T-helper 17 cell (primary cell): ENCODE results near the gene ME3. TPM values are rescaled to one million over a fixed set of nuclear protein-coding genes. Genes with fewer than 3 reads are reported as not detected.
A peak's percentile ranks its signal among the peaks of the same experiment; 100 is the strongest.
"Not testable (repeated sequence)": the region's sequence is repeated elsewhere in the genome, so short reads cannot be mapped to it uniquely, and the experiment has no call there.

Source experiments
- ATAC-seq: fragments of 150-1000 bp; cut with Tn5 transposase; 2 replicates; pipeline ENCODE4 v1.10.0; 2021; ENCODE audit warnings: mild to moderate bottlenecking, moderate library complexity
- DNase-seq, 3 donors: peaks; one replicate each; pipeline versions ENCODE4 v3.0.0 to v3.0.0-alpha.2; 2020 to 2021
- H3K9me3 ChIP-seq: one replicate; pipeline ENCODE4 v1.7.0; 2013; ENCODE audit warnings: low read length, mild to moderate bottlenecking; ENCODE audit not compliant: control insufficient read depth, poor library complexity, severe bottlenecking
- H3K27ac Mint-ChIP-seq: one replicate; pipeline ENCODE4 v1.8.0; 2022; ENCODE audit warnings: mild to moderate bottlenecking, moderate library complexity, mixed read lengths
- H3K27me3 Mint-ChIP-seq: one replicate; pipeline ENCODE4 v1.8.0; 2022; ENCODE audit warnings: mixed read lengths
- H3K36me3 Mint-ChIP-seq: one replicate; pipeline ENCODE4 v1.8.0; 2022; ENCODE audit warnings: low read depth, mixed read lengths
- H3K4me1 Mint-ChIP-seq: one replicate; pipeline ENCODE4 v1.8.0; 2022; ENCODE audit warnings: mild to moderate bottlenecking, mixed read lengths
- H3K4me3 Mint-ChIP-seq: one replicate; pipeline ENCODE4 v1.8.0; 2022; ENCODE audit warnings: mild to moderate bottlenecking, moderate library complexity, mixed read lengths
- total RNA-seq, 4 donors: library from RNA in 2 of 4; stranded (reverse) in 2 of 4; gene quantifications; one replicate each; pipeline ENCODE4 v1.2.3 and lab custom pipeline; 2022 to 2026

ME3 gene
- total RNA-seq, 2 donors from 2014 or later: 2.7 to 3.3 TPM

DNA sequence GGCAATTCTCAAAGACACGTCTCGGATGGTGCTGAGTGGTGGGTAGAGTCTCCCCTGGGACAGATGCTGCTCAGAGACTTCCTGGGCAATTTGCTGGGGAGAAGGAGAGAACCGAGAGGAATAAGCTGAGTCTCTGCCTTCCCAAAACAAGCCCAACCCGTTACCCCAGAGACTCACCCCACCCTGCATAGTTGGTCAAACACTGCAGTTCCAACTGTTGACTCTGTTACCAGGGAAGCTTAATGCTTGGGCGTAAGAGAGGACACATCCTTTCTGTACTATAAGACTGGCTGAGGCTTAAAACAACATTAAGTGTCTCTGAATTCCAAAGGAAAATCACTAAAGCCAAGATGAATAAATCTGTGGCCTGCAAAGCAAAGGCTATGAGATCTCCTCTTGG, 229.6 kb downstream of the ME3 start:
- ATAC-seq (no peak), DNase-seq (no peak)
- no peaks in the 10 kb centered on the region for H3K27me3 Mint-ChIP-seq
- no peak overlapping the region for H3K27ac Mint-ChIP-seq
- H3K4me1 Mint-ChIP-seq: no peaks in the 10 kb centered on the region
- H3K9me3 ChIP-seq: no peaks in the 10 kb centered on the region
- no peaks in the 10 kb centered on the region for H3K36me3 Mint-ChIP-seq
- H3K4me3 Mint-ChIP-seq: no peak overlapping the region

DNA sequence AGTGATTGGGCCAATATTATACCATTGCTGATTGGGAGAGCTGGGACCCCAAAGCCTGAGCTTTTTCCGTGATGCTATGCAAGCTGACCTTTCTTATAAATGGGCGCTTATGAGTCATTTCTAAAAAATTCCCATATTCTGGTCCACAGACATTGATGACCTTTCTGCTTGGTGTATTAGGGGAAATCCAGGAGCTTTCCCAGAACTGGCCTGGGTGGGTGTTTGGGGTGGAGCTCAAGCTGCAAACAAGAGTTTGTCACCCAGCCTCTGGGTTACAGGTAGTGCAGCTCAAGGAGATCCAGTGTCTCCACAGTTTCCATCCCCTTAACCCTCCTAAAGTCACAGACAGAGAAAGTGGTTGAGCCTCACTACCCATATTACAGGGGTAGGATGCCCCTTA, 230.0 kb downstream of the ME3 start:
- no peak overlapping the region for H3K4me3 Mint-ChIP-seq
- DNase-seq: no peak
- no peaks in the 10 kb centered on the region for H3K9me3 ChIP-seq
- no peak for ATAC-seq
- no peaks in the 10 kb centered on the region for H3K36me3 Mint-ChIP-seq
- no peaks in the 10 kb centered on the region for H3K4me1 Mint-ChIP-seq
- no peak overlapping the region for H3K27ac Mint-ChIP-seq
- H3K27me3 Mint-ChIP-seq: no peaks in the 10 kb centered on the region

DNA sequence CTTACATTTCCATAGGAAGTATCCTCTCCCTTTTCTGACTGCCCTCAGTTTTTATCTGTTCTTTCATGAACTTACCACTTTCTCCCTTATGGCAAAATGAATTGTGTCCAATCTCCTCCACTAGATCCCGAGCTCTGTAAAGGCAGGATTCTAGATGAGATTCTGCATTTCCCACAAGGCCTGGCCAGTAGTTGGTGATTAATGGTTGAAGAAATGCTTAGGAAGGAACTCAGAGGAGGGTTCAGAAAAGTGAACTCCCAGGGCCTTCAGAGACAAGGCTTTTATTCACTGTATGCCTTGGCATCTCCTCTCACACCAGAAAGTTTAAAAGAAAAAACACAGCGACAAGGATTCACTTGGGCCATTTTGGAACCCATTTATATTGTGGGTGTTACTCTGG, 231.6 kb downstream of the ME3 start:
- Mint-ChIP-seq H3K4me3 (no peak overlapping the region), H3K27me3 (no peaks in the 10 kb centered on the region), H3K36me3 (peaks cover 2% of the 10 kb centered on the region), H3K4me1 (peaks cover 2% of the 10 kb centered on the region), H3K27ac (no peak overlapping the region)
- H3K9me3 ChIP-seq: no peaks in the 10 kb centered on the region
- DNase-seq (no peak), ATAC-seq (no peak)

DNA sequence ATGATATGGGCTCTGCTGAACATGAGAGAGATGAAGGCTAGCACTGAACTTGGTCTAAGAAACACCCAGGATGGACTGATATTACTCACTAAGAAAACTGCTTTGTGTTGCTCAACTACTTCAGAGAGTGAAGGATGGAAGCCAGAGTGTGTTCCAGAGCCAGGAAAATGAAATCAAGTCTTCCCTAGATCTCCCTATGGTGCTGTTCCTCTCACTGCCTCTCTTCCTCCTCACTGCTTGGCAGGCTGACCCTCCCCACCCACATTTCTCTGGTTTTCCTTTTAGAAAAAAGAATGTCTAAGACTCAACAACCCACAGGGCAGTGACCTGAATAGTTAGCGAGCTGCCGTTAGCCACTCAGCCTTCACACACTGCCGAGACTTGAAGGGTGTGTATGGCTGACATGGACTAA, 232.1 kb downstream of the ME3 start:
- H3K36me3 Mint-ChIP-seq: peaks cover 2% of the 10 kb centered on the region
- no peak overlapping the region for H3K27ac Mint-ChIP-seq
- DNase-seq (no peak), ATAC-seq (no peak)
- H3K27me3 Mint-ChIP-seq: no peaks in the 10 kb centered on the region
- H3K9me3 ChIP-seq: no peaks in the 10 kb centered on the region
- H3K4me1 Mint-ChIP-seq: peaks cover 2% of the 10 kb centered on the region
- no peak overlapping the region for H3K4me3 Mint-ChIP-seq

DNA sequence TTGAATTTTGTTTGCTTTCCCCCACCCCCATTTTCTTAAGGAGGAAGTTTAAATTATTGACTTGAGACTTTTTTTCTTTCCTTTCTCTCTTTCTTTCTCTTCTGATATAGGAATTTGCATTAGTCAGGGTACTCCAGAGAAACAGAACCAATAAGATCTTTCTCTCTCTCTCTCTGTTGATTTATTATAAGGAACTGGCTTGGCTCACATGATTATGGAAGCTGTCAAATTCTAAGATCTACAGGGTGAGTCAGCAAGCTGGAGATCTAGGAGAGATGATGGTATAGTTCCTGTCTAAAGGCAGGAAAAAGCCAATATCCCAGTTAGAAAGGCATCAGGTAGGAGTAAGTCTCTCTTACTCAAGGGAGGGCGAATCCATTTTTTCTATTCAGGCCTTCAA, 233.7 kb downstream of the ME3 start:
- H3K27ac Mint-ChIP-seq: no peak overlapping the region
- ATAC-seq (no peak), DNase-seq (no peak)
- peaks cover 2% of the 10 kb centered on the region for H3K36me3 Mint-ChIP-seq
- H3K4me3 Mint-ChIP-seq: no peak overlapping the region
- H3K4me1 Mint-ChIP-seq: peaks cover 2% of the 10 kb centered on the region
- H3K9me3 ChIP-seq: no peaks in the 10 kb centered on the region
- no peaks in the 10 kb centered on the region for H3K27me3 Mint-ChIP-seq

DNA sequence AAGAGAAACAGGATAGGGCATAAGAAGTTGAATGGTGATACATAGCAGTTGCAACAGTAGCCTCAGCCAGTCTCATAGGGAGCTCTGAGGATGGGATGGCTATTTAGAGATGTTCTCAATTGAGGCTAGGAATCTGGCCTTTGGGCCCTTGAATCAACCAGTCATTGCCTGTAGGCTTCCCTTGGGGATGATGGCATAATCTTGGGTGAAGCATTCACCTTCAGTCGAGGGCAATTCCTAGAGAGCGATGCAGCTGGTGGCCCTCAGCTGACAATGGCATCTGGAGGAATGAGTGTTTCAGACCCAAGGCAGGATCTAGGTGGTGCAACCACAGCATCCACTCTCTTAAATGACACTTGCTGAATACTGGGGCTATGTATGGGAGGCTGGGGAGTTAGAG, 236.7 kb downstream of the ME3 start:
- H3K9me3 ChIP-seq: no peaks in the 10 kb centered on the region
- no peak overlapping the region for H3K4me3 Mint-ChIP-seq
- DNase-seq (no peak), ATAC-seq (no peak)
- H3K4me1 Mint-ChIP-seq: peaks cover 2% of the 10 kb centered on the region
- H3K36me3 Mint-ChIP-seq: peaks cover 2% of the 10 kb centered on the region
- H3K27me3 Mint-ChIP-seq: no peaks in the 10 kb centered on the region
- no peak overlapping the region for H3K27ac Mint-ChIP-seq

DNA sequence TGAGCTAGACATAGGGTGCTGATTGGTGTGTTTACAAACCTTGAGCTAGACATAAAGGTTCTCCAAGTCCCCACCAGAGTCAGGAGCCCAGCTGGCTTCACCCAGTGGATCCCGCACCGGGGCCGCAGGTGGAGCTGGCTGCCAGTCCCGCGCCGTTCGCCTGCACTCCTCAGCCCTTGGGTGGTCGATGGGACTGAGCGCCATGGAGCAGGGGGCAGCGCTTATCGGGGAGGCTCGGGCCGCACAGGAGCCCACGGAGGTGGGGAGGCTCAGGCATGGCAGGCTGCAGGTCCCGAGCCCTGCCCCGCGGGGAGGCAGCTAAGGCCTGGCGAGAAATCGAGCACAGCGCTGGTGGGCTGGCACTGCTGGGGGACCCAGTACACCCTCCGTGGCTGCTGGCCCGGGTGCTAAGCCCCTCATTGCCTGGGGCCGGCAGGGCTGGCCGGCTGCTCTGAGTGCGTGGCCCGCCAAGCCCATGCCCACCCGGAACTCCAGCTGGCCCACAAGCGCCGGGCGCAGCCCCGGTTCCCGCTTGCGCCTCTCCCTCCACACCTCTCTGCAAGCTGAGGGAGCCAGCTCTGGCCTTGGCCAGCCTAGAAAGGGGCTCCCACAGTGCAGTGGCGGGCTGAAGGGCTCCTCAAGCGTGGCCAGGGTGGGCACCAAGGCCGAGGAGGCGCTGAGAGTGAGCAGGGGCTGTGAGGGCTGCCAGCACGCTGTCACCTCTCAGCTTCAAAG, 238.9 kb downstream of the ME3 start:
- not testable (repeated sequence) for H3K4me1 Mint-ChIP-seq, ATAC-seq, H3K27me3 Mint-ChIP-seq, H3K36me3 Mint-ChIP-seq, H3K4me3 Mint-ChIP-seq, H3K27ac Mint-ChIP-seq, DNase-seq, H3K9me3 ChIP-seq

DNA sequence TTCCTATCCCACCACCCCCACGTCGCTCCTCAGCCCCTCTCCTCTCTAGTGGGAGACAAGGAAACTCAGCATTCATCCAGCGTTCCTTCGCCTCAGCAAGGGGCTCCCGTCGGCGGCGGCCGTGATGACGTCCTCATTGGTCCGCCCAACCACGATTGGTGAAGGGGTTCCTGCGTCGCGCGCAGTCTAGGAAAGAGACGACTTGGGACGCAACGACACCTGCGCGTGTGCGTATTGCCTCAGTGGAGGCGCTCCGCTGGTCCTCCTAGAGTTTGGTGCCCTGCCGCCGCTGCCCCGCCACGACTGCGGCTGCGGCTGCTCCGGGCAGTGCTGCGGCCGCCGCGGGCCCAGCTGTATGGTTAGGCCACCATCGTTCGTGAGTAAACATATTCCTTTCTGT, 241.2 kb downstream of the ME3 start:
- Mint-ChIP-seq H3K27ac (no peak overlapping the region), H3K4me1 (no peaks in the 10 kb centered on the region), H3K4me3 (peak overlapping the region; percentile 46), H3K27me3 (no peaks in the 10 kb centered on the region), H3K36me3 (no peaks in the 10 kb centered on the region)
- ATAC-seq: no peak
- DNase-seq: no peak
- no peaks in the 10 kb centered on the region for H3K9me3 ChIP-seq

DNA sequence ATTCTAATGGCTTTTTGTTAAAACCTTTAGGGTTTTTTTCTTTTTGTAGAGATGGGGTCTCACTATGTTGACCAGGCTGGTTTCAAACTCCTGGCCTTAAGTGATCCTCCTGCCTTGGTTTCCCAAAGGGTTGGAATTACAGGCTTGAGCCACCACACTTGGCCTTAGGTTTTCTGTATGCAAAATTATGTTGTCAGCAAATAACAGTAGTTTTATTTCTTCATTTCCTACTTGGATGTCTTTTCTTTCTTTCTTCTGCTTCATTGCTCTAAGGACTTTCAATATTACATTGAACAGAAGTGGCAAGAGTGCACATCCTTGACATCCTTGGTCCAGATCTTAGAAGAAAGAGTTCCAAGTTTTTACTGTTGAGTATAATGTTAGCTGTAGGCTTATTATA, 245.0 kb downstream of the ME3 start:
- no peak for DNase-seq
- H3K9me3 ChIP-seq: no peaks in the 10 kb centered on the region
- ATAC-seq: no peak
- no peaks in the 10 kb centered on the region for H3K4me1 Mint-ChIP-seq
- H3K27ac Mint-ChIP-seq: no peak overlapping the region
- no peak overlapping the region for H3K4me3 Mint-ChIP-seq
- no peaks in the 10 kb centered on the region for H3K27me3 Mint-ChIP-seq
- H3K36me3 Mint-ChIP-seq: peaks cover 2% of the 10 kb centered on the region

DNA sequence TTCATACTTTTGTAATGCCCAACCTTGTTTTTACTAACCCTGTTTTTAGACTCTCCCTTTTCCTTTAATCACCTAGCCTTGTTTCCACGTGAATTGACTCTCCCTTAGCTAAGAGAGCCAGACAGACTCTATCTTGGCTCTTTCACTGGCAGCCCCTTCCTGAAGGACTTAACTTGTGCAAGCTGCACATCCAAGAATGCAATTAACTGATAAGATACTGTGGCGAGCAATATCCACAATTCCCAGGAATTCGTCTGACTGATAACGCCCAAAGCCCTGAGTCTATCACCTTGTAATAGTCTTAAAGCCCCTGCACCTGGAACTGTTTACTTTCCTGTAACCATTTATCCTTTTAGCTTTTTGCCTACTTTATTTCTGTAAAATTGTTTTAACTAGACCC, 248.9 kb downstream of the ME3 start:
- H3K4me3 Mint-ChIP-seq, H3K9me3 ChIP-seq, H3K4me1 Mint-ChIP-seq, DNase-seq, ATAC-seq, H3K27ac Mint-ChIP-seq, H3K36me3 Mint-ChIP-seq, H3K27me3 Mint-ChIP-seq: not testable (repeated sequence)

DNA sequence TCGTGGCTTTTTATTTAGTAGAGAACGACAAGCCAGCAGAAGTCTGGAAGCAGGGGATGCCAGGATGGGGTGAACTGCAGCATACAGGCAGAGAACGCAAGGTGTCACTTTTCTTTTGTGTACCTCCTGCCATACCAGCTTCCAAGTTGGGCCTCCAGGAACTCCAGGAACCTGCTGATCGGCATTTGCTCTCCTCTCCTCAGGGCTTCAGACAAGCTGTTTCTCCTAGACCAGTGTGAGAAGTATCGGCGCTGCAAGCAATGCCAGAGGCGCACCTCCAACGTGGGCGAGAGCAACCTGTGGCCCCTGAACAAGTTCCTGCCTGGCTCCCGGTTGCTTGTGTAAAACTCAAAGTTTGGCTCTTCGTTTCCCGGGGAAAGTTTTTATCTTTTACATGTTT, 250.0 kb downstream of the ME3 start:
- H3K36me3 Mint-ChIP-seq: peaks cover 2% of the 10 kb centered on the region

DNA sequence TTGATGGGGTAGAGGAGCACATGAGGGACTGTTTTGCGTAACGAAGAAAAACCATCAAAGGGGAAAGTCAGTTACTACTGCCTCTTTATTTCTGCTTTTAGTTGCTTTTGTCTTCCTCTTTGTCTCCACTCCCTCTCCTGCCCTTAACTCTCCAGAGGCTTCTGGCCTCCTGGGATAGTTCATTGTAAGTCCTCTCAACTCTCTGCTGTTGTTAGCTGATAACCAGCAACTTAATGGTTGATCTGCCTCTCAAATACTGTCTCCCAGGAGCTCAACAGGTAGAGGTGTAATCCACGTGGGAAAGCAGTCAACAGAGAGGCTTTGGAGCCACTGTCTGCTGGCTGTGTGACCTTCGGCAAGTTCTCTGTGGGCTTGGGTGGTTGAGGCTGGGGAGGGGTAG, 250.5 kb downstream of the ME3 start:
- Mint-ChIP-seq H3K4me1 (no peaks in the 10 kb centered on the region), H3K27me3 (no peaks in the 10 kb centered on the region), H3K4me3 (no peak overlapping the region), H3K36me3 (peaks cover 2% of the 10 kb centered on the region), H3K27ac (no peak overlapping the region)
- DNase-seq (no peak), ATAC-seq (no peak)
- no peaks in the 10 kb centered on the region for H3K9me3 ChIP-seq

More for the DNA sequence above, 250.0 kb downstream of the ME3 start:
- H3K27ac Mint-ChIP-seq: no peak overlapping the region
- no peak for DNase-seq
- H3K4me3 Mint-ChIP-seq: no peak overlapping the region
- no peaks in the 10 kb centered on the region for H3K4me1 Mint-ChIP-seq
- H3K27me3 Mint-ChIP-seq: no peaks in the 10 kb centered on the region
- ATAC-seq: no peak
- H3K9me3 ChIP-seq: no peaks in the 10 kb centered on the region

DNA sequence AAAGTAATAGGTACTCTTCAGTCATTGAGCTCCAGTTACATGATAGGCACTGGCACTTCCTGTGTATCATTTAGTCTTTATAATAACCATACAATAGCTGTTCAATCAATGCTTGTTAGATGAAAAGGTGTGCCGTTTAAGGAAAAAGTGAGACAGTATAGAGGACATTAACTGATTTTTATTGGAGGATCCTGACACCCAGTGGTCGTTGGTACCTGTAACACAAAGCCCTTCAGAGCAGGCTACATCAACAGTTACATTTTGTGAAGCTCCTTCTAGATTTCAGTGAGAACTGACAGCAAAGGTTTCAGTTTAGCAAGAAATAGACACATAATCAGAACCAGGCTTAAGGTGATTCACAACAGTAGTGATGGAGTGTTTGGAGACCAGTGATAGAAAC, 253.5 kb downstream of the ME3 start:
- H3K4me3 Mint-ChIP-seq: no peak overlapping the region

DNA sequence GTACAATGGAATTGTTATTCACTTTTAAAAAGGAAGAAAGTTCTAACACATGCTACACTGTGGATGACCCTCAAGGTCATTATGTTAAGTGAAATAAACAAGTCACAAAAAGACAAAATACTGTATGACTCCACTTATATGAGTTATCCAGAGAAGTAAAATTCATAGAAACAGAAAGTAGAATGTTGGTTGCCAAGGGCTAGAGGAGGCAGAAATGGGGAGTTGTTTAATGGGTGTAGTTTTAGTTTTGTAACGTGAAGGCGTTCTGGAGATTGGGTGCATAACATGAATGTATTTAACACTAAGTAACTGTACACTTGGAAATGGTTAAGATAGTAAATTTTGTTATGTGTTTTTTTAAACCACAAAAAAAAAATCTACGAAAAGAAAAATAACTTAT, 253.9 kb downstream of the ME3 start:
- Mint-ChIP-seq H3K27ac (no peak overlapping the region), H3K36me3 (peaks cover 2% of the 10 kb centered on the region), H3K27me3 (no peaks in the 10 kb centered on the region), H3K4me3 (no peak overlapping the region), H3K4me1 (no peaks in the 10 kb centered on the region)
- H3K9me3 ChIP-seq: no peaks in the 10 kb centered on the region
- ATAC-seq: no peak
- no peak for DNase-seq

More for the DNA sequence above, 253.5 kb downstream of the ME3 start:
- no peak for DNase-seq
- Mint-ChIP-seq H3K36me3 (peaks cover 2% of the 10 kb centered on the region), H3K4me1 (no peaks in the 10 kb centered on the region), H3K27ac (no peak overlapping the region), H3K27me3 (no peaks in the 10 kb centered on the region)
- ATAC-seq: no peak
- H3K9me3 ChIP-seq: no peaks in the 10 kb centered on the region
